HG02973 (cell line): ENCODE data around the gene MRPL30.
"Not testable (repeated sequence)": the region's sequence is repeated elsewhere in the genome, so short reads cannot be mapped to it uniquely, and the experiment has no call there.

ENCODE experiments used
- ATAC-seq: cut with Tn5 transposase; IDR thresholded peaks from one replicate; pipeline ENCODE4 v1.9.1; 2021; ENCODE audit warnings: moderate library complexity; ENCODE audit not compliant: unreplicated experiment

MRPL30 gene

DNA sequence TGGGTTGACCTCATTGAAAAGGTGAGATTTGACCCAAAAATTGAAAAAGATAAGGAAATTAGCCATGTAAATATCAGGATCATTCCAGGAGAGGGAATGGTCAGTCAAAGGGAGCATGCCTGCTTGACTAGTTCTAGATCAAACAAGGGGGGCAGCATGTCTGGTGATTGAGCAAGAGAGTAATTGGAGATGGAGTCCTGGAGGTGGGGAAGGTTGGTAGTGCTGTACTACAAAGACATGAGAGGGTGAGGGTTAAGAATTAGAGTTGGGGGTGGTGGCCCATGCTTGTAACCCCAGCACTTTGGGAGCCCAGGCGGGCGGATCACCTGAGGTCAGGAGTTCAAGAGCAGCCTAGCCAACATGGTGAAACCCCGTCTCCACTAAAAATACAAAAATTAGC is 2.0 kb downstream of the MRPL30 start:
- no peak for ATAC-seq

DNA sequence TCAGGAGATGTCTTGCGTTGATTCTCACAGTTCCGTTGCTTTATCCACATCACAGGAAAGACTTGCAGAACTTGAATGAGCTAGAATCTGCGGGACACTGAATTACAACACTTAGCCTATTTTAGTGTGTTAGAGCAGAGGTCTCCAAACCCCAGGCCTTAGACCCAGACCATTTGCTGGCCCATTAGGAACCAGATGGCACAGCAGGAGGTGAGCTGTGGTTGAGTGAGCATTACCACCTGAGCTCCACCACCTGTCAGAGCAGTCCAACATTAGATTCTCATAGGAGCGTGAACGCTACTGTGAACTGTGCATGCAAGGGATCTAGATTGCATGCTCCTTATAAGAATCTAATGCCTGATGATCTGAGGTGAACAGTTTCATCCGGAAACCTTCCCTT is 3.8 kb downstream of the MRPL30 start:
- ATAC-seq: no peak

DNA sequence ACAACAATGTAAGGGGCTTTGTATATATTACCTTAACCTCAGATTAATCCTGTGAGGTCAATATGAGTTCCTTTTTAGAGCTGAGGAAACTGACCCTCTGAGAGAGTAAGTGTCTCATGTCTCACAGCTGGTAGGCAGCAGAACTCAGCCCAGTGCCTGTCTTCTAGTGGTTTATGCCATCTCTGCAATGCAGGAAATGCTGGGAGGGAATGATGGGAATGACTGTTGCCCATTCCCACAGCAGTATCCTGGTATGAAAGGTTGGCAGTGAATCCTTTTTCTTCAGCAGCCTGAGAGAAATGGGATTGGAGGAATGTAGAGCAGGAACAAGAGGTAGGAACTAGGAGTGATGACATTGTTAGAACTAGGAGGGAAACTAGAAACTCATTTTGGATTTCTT is 6.0 kb downstream of the MRPL30 start:
- no peak for ATAC-seq

DNA sequence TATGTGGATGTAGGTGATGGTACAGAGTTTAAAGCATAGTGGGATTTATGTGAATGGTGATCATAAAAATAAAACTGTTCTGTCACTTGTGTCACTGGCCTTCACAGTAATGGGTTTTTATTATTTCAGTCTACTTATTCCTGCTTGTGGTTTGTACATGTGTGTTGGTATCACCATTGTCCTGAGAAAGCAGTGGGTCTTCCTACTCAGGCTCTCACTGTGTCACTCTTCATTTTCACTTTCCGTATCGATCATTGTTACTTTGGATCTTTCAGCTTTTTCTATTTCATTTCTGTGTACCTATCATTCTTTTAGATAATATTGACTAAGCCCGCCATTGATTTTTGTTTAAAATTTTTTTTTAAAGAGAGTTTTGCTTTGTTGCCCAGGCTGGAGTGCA is 7.4 kb downstream of the MRPL30 start:
- ATAC-seq: no peak

DNA sequence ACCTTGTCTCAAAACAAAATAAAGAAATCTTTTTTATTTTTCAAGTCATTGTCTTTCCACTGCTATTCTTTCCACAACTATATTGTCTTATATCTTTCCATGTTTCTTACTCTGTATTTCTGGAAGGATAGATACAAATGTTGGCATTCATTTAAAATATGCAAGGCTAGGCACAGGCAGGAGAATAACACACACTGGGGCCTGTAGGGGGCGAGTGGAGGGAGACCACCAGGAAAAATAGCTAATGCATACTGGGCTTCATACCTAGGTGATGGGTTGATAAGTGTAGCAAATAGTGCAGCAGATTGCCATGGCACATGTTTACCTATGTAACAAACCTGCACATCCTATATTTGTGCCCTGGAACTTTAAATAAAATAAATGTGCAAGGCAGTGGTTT is 9.6 kb downstream of the MRPL30 start:
- no peak for ATAC-seq

DNA sequence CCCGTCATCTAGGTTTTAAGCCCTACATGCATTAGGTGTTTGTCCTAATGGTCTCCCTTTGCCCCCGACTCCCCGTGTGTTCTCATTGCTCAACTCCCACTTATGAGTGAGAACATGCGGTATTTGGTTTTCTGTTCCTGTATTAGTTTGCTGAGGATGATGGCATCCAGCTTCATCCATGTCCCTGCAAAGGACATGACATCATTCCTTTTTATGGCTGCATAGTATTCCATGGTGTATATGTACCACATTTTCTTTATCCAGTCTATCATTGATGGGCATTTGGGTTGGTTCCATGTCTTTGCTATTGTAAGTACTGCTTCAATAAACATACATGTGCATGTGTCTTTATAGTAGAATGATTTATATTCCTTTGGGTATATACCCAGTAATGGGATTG is 11.4 kb downstream of the MRPL30 start:
- not testable (repeated sequence) for ATAC-seq

DNA sequence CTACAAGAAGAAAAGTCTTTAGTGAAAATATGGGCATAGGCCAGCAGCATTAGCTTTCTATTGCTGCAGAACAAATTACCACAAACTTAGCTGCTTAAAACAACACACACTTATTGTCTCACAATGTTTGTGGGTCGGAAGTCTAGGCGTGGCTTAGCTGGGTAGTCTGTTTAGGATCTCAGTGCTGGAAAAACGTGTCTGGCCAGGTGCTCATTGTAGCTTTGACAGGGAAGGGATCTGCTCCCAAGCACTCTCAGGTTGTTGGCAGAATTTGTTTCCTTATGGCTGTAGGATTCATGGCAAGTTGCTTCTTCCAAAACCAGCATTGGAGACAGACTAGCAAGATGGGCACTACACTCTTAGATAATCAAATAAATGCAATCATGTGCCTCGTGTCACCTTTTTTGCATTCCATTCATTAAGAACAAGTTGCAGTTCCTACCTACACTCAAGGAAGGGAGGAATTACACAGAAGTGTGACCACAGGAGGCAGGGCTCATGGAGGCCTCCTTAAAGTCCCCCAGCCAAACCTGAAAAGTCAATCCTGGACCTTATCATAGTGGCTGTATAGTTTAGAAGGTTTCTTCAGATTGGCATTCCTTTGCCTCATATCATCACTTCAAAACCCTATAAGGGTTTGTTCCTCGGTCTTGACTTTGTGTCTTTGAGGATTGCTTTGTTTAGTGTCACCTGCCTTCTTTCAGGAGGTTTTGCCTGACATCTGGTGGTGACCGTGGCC is 17.3 kb downstream of the MRPL30 start:
- no peak for ATAC-seq

DNA sequence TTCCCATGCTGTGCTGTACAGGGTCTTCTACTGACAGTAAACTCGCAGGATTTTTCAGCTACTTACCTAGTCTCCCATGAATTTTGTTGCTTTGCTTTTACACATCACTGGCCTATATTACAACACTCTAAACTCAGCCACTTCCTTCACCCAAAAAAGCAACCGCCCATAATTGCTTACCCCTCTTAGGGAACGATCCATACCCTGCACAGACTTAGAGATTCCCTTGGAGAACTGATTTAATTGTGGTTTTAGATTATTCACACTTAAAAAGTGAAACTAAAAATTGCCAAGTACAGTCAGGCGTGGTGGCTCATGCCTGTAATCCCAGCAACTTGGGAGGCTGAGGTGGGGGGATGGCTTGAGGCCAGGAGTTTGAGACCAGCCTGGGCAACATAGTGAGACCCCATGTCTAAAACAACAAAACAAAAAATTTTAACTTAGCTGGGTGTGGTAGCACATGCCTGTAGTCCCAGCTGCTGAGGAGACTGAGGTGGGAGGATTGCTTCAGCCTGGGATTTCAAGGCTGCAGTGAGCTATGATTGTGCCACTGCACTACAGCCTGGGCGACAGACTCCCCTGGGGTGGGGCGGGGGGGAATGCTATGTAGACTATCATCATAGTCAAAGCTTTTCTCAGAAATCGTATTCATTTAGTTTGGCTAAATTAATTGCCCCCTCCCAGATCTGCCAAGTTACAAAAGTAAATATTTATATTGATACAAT is 19.3 kb downstream of the MRPL30 start:
- no peak for ATAC-seq

DNA sequence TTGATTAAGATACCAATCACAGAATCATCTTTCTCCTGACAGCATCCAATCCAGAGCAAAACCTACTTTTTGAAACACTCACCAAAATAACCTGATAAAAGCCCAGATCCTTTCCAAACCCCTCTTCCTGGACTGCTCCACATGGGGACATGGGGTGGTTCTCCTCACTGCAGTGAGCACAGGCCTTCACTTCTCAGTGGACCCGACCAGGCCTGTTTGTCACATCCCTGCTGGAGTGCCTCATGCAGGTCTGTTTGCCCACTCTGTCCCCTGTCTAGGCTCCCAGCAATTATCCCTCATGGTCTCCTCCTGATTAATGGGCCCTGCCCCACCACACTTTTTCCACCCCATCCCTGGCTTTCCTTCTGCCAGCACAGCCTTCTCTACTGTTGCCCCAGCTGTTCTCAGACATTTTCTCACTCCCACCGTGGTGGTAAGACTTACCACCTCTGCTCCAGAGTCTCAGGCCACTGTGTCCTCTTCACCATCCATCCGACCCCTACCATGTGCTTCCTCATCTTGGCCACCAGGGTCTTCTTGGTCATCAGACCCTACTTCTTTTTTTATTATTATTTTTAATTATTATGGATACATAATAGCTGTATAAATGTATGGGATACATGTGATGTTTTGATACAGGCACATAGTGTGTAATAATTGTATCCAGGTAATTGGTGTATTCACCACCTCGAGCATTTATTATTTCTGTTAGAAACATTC is 21.1 kb downstream of the MRPL30 start:
- ATAC-seq: no peak

DNA sequence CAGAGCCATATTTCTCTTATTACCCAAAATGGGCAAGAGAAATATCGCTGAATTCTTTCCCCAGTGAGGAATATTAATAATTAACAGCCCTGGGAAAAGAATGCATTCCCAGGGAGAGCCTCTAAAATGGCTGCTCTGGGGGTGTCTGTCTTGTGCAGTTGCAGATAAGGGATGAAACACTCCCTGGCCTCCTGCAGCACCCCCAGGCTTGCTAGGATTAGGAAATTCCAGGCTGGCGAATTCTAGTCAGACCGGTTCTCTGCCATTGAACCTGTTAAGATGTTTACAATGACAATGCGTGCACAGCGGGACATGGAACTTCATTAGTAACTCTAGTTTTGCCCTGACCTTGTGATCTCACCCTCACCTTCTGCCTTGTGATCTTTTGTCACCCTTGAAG is 24.5 kb downstream of the MRPL30 start:
- no peak for ATAC-seq

DNA sequence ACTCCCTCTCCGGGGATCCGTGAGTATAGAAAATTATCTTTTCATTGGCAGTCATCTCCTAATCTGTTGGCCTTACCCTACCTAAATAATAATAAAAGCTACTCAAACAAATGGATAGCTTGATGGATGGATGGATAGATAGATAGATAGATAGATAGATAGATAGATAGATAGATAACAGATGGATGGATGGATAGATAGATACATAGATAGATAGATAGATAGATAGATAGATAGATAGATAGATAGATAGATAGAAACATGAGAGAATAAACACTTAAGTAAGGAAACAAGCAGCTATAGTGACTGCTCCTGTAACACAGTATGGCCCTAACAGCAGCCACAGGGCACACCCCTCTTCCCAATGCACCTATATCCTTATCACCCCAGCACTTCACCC is 35.1 kb downstream of the MRPL30 start:
- ATAC-seq: no peak

DNA sequence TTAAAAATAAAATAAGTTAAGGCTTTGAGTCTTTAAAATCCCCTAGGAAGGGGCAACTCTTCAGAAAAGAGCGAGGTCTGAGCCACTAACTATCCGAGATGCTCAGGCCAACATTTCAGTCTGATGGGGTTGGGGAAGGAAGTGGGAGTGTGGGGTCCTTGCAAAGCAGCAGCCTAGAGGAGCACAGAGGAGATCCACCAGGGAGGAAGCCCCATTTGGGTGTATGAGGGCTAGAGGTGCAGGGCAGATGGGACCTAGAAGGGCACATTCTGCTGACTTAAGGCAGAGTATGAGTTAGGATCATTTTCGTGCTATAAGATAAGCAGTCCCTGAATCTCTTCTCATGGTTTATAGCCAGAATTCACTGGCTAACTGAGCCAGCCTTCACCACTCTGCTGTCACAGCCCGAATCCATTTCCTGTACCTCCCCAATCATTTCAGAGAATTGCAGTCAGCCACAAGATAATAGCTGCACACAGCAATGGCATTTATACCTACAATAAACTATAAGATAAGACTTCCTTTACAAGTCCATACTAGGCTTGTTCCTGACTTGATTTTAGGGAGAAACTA is 37.0 kb downstream of the MRPL30 start:
- ATAC-seq: no peak

DNA sequence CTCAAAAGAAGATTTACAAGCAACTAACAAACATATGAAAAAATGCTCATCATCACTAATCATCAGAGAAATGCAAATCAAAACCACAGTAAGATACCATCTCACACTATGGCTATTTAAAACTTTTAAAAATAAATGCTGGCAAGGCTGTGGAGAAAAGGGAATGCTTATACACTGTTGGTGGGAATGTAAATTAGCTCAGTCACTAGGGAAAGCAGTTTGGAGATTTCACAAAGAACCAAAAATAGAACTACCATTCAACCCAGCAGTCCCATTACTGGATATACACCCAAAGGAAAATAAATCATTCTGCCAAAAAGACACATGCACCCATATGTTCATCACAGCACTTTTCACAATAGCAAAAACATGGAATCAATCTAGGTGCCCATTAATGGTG is 52.2 kb downstream of the MRPL30 start:
- not testable (repeated sequence) for ATAC-seq

DNA sequence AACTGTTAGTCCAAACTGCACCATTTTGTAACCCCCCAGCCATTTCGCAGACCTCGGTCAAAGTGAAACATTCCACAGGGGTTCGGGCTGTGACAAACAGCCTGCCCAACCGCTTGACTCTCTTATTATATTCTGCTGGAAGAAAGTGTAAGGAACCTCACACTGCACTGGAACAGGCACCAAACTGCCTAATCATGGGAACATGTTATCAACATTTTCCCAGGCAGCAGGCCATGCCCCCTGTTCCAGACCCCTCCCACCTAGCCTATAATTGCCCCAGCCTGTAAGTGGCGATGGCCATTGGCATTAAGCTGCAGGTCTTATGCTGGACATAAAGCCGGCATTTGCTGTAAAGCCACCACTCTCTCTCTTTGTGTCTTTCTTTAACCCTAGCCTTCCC is 57.6 kb downstream of the MRPL30 start:
- ATAC-seq: no peak

DNA sequence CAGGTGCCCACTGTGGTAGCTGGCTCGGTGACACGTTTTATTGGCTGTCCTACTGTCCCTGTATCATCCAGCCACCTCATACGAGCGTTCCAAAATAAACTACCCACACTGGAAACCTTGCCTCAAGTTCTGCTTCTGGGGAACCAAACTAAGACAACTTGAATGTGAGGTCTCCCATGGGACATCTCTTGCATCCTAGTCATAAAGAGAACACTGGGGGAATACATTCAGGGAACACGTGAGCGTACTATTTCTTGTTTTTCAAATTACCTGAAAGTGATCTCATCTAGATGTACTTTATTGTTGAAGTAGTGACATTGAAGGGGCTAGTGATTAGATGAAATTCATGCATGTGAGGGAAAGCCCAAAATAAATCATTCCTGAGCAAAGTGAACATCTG is 59.4 kb downstream of the MRPL30 start:
- ATAC-seq: no peak

DNA sequence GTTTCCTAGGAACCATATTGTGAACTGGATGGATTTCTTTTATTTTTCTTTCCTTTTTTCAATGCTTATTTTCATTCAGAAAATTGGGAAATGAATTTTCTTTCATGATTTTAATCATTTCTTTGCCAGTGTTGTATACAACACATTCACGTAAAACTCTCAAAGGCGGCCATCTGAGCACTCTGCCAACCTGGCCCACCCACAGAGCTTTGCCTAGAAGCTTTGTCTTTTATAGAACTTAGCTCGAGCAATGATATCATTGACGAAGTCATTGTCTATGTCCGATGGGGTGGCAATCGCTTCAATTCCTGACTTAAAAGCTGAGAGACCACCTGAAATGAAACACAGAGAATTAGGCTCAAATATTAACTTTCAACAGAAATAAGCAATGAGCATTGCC is 61.2 kb downstream of the MRPL30 start:
- ATAC-seq: no peak
